IMR-90 (cell line): ENCODE measurements around the gene DNAH8. TPM values are rescaled to one million over a fixed set of nuclear protein-coding genes. Genes with fewer than 3 reads are reported as not detected.

Source experiments
- ATAC-seq: fragments of 200-7000 bp; cut with Tn5 transposase; 2 replicates; pipeline ENCODE4 v1.9.1; 2020; ENCODE audit warnings: low read depth, mild to moderate bottlenecking, moderate library complexity
- BruUV-seq: library from RNA; stranded (reverse); fragments of 400-500 nt; replicated peaks from 2 replicates; lab custom pipeline; 2021; lab: Mats Ljungman, UMichigan
- CTCF ChIA-PET: fragments of 300-600 bp; formaldehyde crosslinking; extraction: SDS; loops from one replicate; lab custom pipeline; 2021; ENCODE audit warnings: antibody characterized with exemption; lab: Yijun Ruan, JAX
- POLR2A ChIA-PET: fragments of 300-600 bp; sonication (Branson Sonifier 250); formaldehyde crosslinking; loops from one replicate; lab custom pipeline; 2022; ENCODE audit warnings: antibody characterized with exemption; ENCODE audit not compliant: unreplicated experiment; lab: Charles Lee
- DNase-seq: peaks from one replicate; pipeline ENCODE4 v3.0.0; 2013
- H2AFZ ChIP-seq: replicated peaks from 2 replicates; pipeline ENCODE3; 2013; ENCODE audit warnings: low read length, mild to moderate bottlenecking; ENCODE audit not compliant: poor library complexity
- H2AK5ac ChIP-seq: 2 replicates; pipeline ENCODE4 v1.6.1; 2013; ENCODE audit warnings: low read depth, low read length, inconsistent platforms
- H2AK9ac ChIP-seq: replicated peaks from 2 replicates; pipeline ENCODE3; 2013; ENCODE audit warnings: mild to moderate bottlenecking, low read depth, low read length, moderate library complexity; ENCODE audit not compliant: poor library complexity
- H2BK120ac ChIP-seq: 2 replicates; pipeline ENCODE4 v1.6.1; 2013; ENCODE audit warnings: low read depth, low read length, inconsistent platforms
- H2BK15ac ChIP-seq: 3 replicates; pipeline ENCODE4 v1.6.1; 2013; ENCODE audit warnings: low read depth, low read length, inconsistent platforms
- H2BK20ac ChIP-seq: 2 replicates; pipeline ENCODE4 v1.6.1; 2013; ENCODE audit warnings: low read depth, mild to moderate bottlenecking, inconsistent platforms, low read length, moderate library complexity
- H2BK5ac ChIP-seq: 2 replicates; pipeline ENCODE4 v1.6.1; 2013; ENCODE audit warnings: mild to moderate bottlenecking, low read depth, low read length, inconsistent platforms; ENCODE audit not compliant: poor library complexity, severe bottlenecking
- H3K14ac ChIP-seq: replicated peaks from 2 replicates; pipeline ENCODE4 v1.6.1; 2013; ENCODE audit warnings: low read depth, low read length, inconsistent platforms
- H3K18ac ChIP-seq: 2 replicates; pipeline ENCODE4 v1.6.1; 2013; ENCODE audit warnings: low read depth, low read length, control low read depth
- H3K23ac ChIP-seq: 2 replicates; pipeline ENCODE4 v1.6.1; 2013; ENCODE audit warnings: low read depth, low read length, inconsistent platforms
- H3K27ac ChIP-seq: 2 replicates; pipeline ENCODE4 v1.5.1; 2013; ENCODE audit warnings: mild to moderate bottlenecking, control low read depth, low read length; ENCODE audit not compliant: insufficient read depth
- H3K27me3 ChIP-seq: 2 replicates; pipeline ENCODE4 v1.6.1; 2013; ENCODE audit warnings: low read length; ENCODE audit not compliant: control insufficient read depth, insufficient read depth
- H3K36me3 ChIP-seq: 2 replicates; pipeline ENCODE4 v1.6.1; 2013; ENCODE audit warnings: low read length, mixed read lengths; ENCODE audit not compliant: control insufficient read depth, insufficient read depth
- H3K4ac ChIP-seq: 2 replicates; pipeline ENCODE4 v1.6.1; 2013; ENCODE audit warnings: low read depth, low read length, inconsistent platforms
- H3K4me1 ChIP-seq: 2 replicates; pipeline ENCODE4 v1.6.1; 2013; ENCODE audit warnings: low read length, mixed read lengths; ENCODE audit not compliant: control insufficient read depth, insufficient read depth
- H3K4me2 ChIP-seq: 2 replicates; pipeline ENCODE4 v1.6.1; 2013; ENCODE audit warnings: low read depth, mild to moderate bottlenecking, control low read depth, low read length, moderate library complexity
- H3K4me3 ChIP-seq: 2 replicates; pipeline ENCODE4 v1.5.1; 2013; ENCODE audit warnings: low read depth, mild to moderate bottlenecking, control low read depth, low read length, moderate library complexity; ENCODE audit not compliant: insufficient read depth
- H3K56ac ChIP-seq: 2 replicates; pipeline ENCODE4 v1.6.1; 2013; ENCODE audit warnings: low read length, inconsistent platforms; ENCODE audit not compliant: insufficient read depth; ENCODE audit errors: extremely low read depth
- H3K79me1 ChIP-seq, 2 experiments: 2 replicates each; pipeline ENCODE4 v1.6.1; 2013; ENCODE audit warnings: low read length in 2 of 2, inconsistent platforms in 1 of 2, low read depth in 1 of 2
- H3K9ac ChIP-seq: 2 replicates; pipeline ENCODE4 v1.6.1; 2013; ENCODE audit warnings: low read depth, low read length, control low read depth
- H3K9me1 ChIP-seq: 2 replicates; pipeline ENCODE4 v1.6.1; 2013; ENCODE audit warnings: low read length, inconsistent platforms; ENCODE audit not compliant: insufficient read depth
- H3K9me3 ChIP-seq: 2 replicates; pipeline ENCODE4 v1.6.1; 2013; ENCODE audit warnings: low read length; ENCODE audit not compliant: control insufficient read depth, insufficient read depth
- H4K20me1 ChIP-seq: 2 replicates; pipeline ENCODE4 v1.6.1; 2013; ENCODE audit warnings: low read length, inconsistent platforms; ENCODE audit not compliant: insufficient read depth
- H4K5ac ChIP-seq: 2 replicates; pipeline ENCODE4 v1.6.1; 2013; ENCODE audit warnings: mild to moderate bottlenecking, low read depth, low read length, control low read depth
- H4K8ac ChIP-seq, 2 experiments: 2 replicates each; pipeline ENCODE4 v1.6.1; 2013; ENCODE audit warnings: low read depth in 2 of 2, low read length in 2 of 2, control low read depth in 1 of 2, inconsistent platforms in 1 of 2
- H4K91ac ChIP-seq: 2 replicates; pipeline ENCODE4 v1.6.1; 2013; ENCODE audit warnings: low read depth, low read length, inconsistent platforms; ENCODE audit not compliant: insufficient read depth
- BHLHE40 ChIP-seq: fragments of 150-350 bp; IDR thresholded peaks from 2 replicates; pipeline ENCODE4 v1.6.1; 2016; ENCODE audit warnings: mild to moderate bottlenecking, low read depth, low read length
- CEBPB ChIP-seq: IDR thresholded peaks from 2 replicates; pipeline ENCODE4 v1.6.1; 2012; ENCODE audit warnings: low read depth, low read length, improper control_type of control experiment
- CHD1 ChIP-seq: IDR thresholded peaks from 2 replicates; pipeline ENCODE4 v1.6.1; 2012; ENCODE audit warnings: low read depth, low read length, improper control_type of control experiment
- CTCF ChIP-seq: conservative IDR thresholded peaks from 2 replicates; pipeline ENCODE4 v1.5.1; 2012; ENCODE audit warnings: mild to moderate bottlenecking, low read depth, low read length, improper control_type of control experiment
- ELK1 ChIP-seq: fragments of 150-350 bp; IDR thresholded peaks from 2 replicates; pipeline ENCODE4 v1.6.1; 2016; ENCODE audit warnings: low read depth, mild to moderate bottlenecking, low read length, moderate library complexity, borderline replicate concordance
- FOS ChIP-seq: fragments of 150-350 bp; IDR thresholded peaks from 2 replicates; pipeline ENCODE4 v1.6.1; 2016; ENCODE audit warnings: low read depth, low read length
- MAFK ChIP-seq: IDR thresholded peaks from 2 replicates; pipeline ENCODE4 v1.6.1; 2012; ENCODE audit warnings: low read depth, low read length, improper control_type of control experiment
- MAZ ChIP-seq: IDR thresholded peaks from 2 replicates; pipeline ENCODE4 v1.6.1; 2012; ENCODE audit warnings: low read depth, mild to moderate bottlenecking, low read length, improper control_type of control experiment, moderate library complexity, borderline replicate concordance
- MXI1 ChIP-seq: IDR thresholded peaks from 2 replicates; pipeline ENCODE4 v1.6.1; 2012; ENCODE audit warnings: low read depth, mild to moderate bottlenecking, low read length, moderate library complexity, borderline replicate concordance
- NFE2L2 ChIP-seq: fragments of 150-350 bp; IDR thresholded peaks from 2 replicates; pipeline ENCODE4 v1.6.1; 2016; ENCODE audit warnings: low read depth, mild to moderate bottlenecking, low read length
- POLR2A ChIP-seq: IDR thresholded peaks from 2 replicates; pipeline ENCODE4 v1.6.1; 2012; ENCODE audit warnings: mild to moderate bottlenecking, low read depth, low read length
- RAD21 ChIP-seq: IDR thresholded peaks from 2 replicates; pipeline ENCODE4 v1.6.1; 2012; ENCODE audit warnings: low read length, improper control_type of control experiment
- RCOR1 ChIP-seq: IDR thresholded peaks from 2 replicates; pipeline ENCODE4 v1.6.1; 2012; ENCODE audit warnings: mild to moderate bottlenecking, low read length, improper control_type of control experiment; ENCODE audit not compliant: insufficient replicate concordance
- RFX5 ChIP-seq: IDR thresholded peaks from 2 replicates; pipeline ENCODE4 v1.8.0; 2012; ENCODE audit warnings: low read depth, mild to moderate bottlenecking, low read length, moderate library complexity
- SMC3 ChIP-seq: fragments of 150-350 bp; IDR thresholded peaks from 2 replicates; pipeline ENCODE4 v1.6.1; 2016; ENCODE audit warnings: low read depth, mild to moderate bottlenecking, antibody characterized with exemption, low read length, moderate library complexity
- USF2 ChIP-seq: fragments of 150-350 bp; IDR thresholded peaks from 2 replicates; pipeline ENCODE4 v1.6.1; 2017; ENCODE audit warnings: mild to moderate bottlenecking, antibody characterized with exemption, low read length, low read depth
- WGBS, 2 experiments: methylation state at CpG; one replicate each; pipeline versions ENCODE4 v1.1.5 to v1.1.7; 2013; ENCODE audit warnings: missing lambda C conversion rate in 2 of 2; ENCODE audit not compliant: insufficient read length in 1 of 2; ENCODE audit errors: extremely low coverage in 2 of 2; 5-methylcytosine and 5-hydroxymethylcytosine counted together
- dilution Hi-C: fragments of 300-500 bp; cut with HindIII; formaldehyde crosslinking; loops from one replicate; pipeline ENCODE4 v1.14.3; 2018; ENCODE audit warnings: low sequenced_read_pairs; ENCODE audit not compliant: unreplicated experiment
- in situ Hi-C: fragments of 300-500 bp; cut with MboI; formaldehyde crosslinking; loops from 3 replicates; pipeline ENCODE4 v1.14.3; 2019; ENCODE audit warnings: low sequenced_read_pairs, inconsistent platforms, mixed read lengths
- intact Hi-C: fragments of 100-400 bp; cut with micrococcal nuclease; formaldehyde crosslinking; loops from 2 replicates; pipeline ENCODE4 v1.10.0; 2022
- polyA plus RNA-seq, 3 experiments: library from polyadenylated mRNA; depleted of rRNA; stranded (reverse); fragments of >200 nt; gene quantifications; 2 replicates each; pipeline ENCODE4 v1.2.3, GENCODE V29; 2012; ENCODE audit warnings: low replicate concordance in 1 of 3
- total RNA-seq: library from RNA; depleted of rRNA; stranded (reverse); fragments of >200 nt; gene quantifications from 2 replicates; pipeline ENCODE4 v1.2.3, GENCODE V29; 2012

Gene DNAH8
- total and polyA plus RNA-seq, 2 of the 4 experiments (the other 2 are of a cell fraction): not detected

GRCh38 chr6:38804358-38804757, 89.2 kb downstream of the DNAH8 start:
- in situ Hi-C loops (no loop called here), dilution Hi-C loops (no loop called here), intact Hi-C loops (no loop called here)
- Histone ChIP-seq H3K4me3 (no peak overlapping the region), H3K56ac (no peak overlapping the region), H3K4me1 (no peaks in the 10 kb centered on the region), H2AFZ (no peak overlapping the region), H4K20me1 (no peaks in the 10 kb centered on the region), H3K4me2 (no peak overlapping the region), H3K14ac (no peak overlapping the region), H3K79me1 (no peaks in the 10 kb centered on the region), H3K18ac (no peak overlapping the region), H3K27me3 (peaks cover 3% of the 10 kb centered on the region), H3K9me1 (no peaks in the 10 kb centered on the region), H4K91ac (no peak overlapping the region), H3K4ac (no peak overlapping the region), H4K5ac (no peak overlapping the region), H4K8ac (no peak overlapping the region), H2BK120ac (no peak overlapping the region), H3K9ac (no peak overlapping the region), H2AK9ac (no peak overlapping the region), H3K23ac (no peak overlapping the region), H3K27ac (no peak overlapping the region), H3K9me3 (no peaks in the 10 kb centered on the region), H2BK5ac (no peak overlapping the region), H3K36me3 (no peaks in the 10 kb centered on the region), H2BK15ac (no peak overlapping the region), H2AK5ac (no peak overlapping the region), H2BK20ac (no peak overlapping the region)
- BruUV-seq: no TSS peak
- ChIA-PET CTCF (no interaction called here), POLR2A (interaction anchor here (0.6 kb wide), 1 partner anchor 19 kb away, joined by 6 read pairs; no protein-coding TSS in a partner anchor)
- no peak for TF ChIP-seq MXI1
- TF ChIP-seq NFE2L2: no peak
- no peak for TF ChIP-seq MAFK
- no peak for TF ChIP-seq CTCF
- TF ChIP-seq FOS: no peak
- TF ChIP-seq POLR2A: no peak
- no peak for TF ChIP-seq USF2
- no peak for TF ChIP-seq RFX5
- TF ChIP-seq MAZ: no peak
- TF ChIP-seq CHD1: no peak
- TF ChIP-seq ELK1: no peak
- TF ChIP-seq BHLHE40: no peak
- no peak for TF ChIP-seq RAD21
- no peak for TF ChIP-seq CEBPB
- TF ChIP-seq RCOR1: no peak
- TF ChIP-seq SMC3: no peak
- WGBS, 2 experiments: no CpG with 5 or more reads among the region's 4 CpGs
- no peak for DNase-seq
- ATAC-seq: no peak
